Uterus (tissue), 4 donors: ENCODE measurements around the gene HEXA. TPM values are rescaled to one million over a fixed set of nuclear protein-coding genes. Genes with fewer than 3 reads are reported as not detected.

Source experiments
- DNase-seq, 2 donors: peaks; one replicate each; pipeline ENCODE4 v3.0.0-alpha.2; 2019 to 2020
- H3K27ac ChIP-seq, 2 donors: fragments of 200-600 bp; sonication (generic); 1 replicate in 1 of 2; 2 replicates in 1 of 2; pipeline ENCODE4 v1.5.1; 2016 to 2018
- H3K27me3 ChIP-seq, 2 donors: fragments of 200-600 bp; sonication (generic); one replicate each; pipeline ENCODE4 v1.5.1; 2018 to 2019; ENCODE audit warnings: control low read depth in 1 of 2
- H3K36me3 ChIP-seq, 2 donors: fragments of 200-600 bp; sonication (generic); one replicate each; pipeline ENCODE4 v1.5.1; 2019; ENCODE audit warnings: control low read depth in 1 of 2
- H3K4me1 ChIP-seq, 2 donors: fragments of 200-600 bp; sonication (generic); one replicate each; pipeline ENCODE4 v1.5.1; 2018 to 2019; ENCODE audit warnings: control low read depth in 1 of 2
- H3K4me3 ChIP-seq, 2 donors: fragments of 200-600 bp; sonication (generic); 1 replicate in 1 of 2; 2 replicates in 1 of 2; pipeline ENCODE4 v1.5.1; 2018 to 2019; ENCODE audit warnings: mild to moderate bottlenecking in 1 of 2
- H3K9me3 ChIP-seq, 2 donors: fragments of 200-600 bp; sonication (generic); one replicate each; pipeline ENCODE4 v1.5.1; 2019; ENCODE audit warnings: control low read depth in 1 of 2
- POLR2A ChIP-seq, 2 donors: fragments of 450-650 bp; IDR thresholded peaks; one replicate each; pipeline ENCODE4 v1.6.1; 2016; ENCODE audit warnings: antibody characterized with exemption in 2 of 2, mild to moderate bottlenecking in 1 of 2, moderate library complexity in 1 of 2
- intact Hi-C: fragments of 100-400 bp; cut with DNase I; formaldehyde crosslinking; loops from one replicate; pipeline ENCODE4 v1.15.1; 2023; ENCODE audit warnings: low total_unique reads
- total RNA-seq, 4 donors: library from RNA; depleted of rRNA in 3 of 4; stranded (reverse); fragments of >200 nt in 3 of 4; gene quantifications; one replicate each; pipeline versions ENCODE4 v1.1.0 to v1.2.4, GENCODE V29; 2014 to 2023
- TF ChIP-seq, protein P1 (sequence below), 4 experiments: fragments of 200-600 bp in 2 of 4; fragments of 450-650 bp in 2 of 4; sonication (generic) in 2 of 4; IDR thresholded peaks; one replicate each; pipeline ENCODE4 v1.5.1; 2016 to 2019; ENCODE audit warnings: antibody characterized with exemption in 4 of 4, mild to moderate bottlenecking in 2 of 4, moderate library complexity in 1 of 4
- donor health status: DM: yes; HTN: yes; CAD: no.

Gene HEXA
- total RNA-seq, 4 donors from 2014 or later, result 14.9 to 86.0 (median 52.9) TPM

DNA sequence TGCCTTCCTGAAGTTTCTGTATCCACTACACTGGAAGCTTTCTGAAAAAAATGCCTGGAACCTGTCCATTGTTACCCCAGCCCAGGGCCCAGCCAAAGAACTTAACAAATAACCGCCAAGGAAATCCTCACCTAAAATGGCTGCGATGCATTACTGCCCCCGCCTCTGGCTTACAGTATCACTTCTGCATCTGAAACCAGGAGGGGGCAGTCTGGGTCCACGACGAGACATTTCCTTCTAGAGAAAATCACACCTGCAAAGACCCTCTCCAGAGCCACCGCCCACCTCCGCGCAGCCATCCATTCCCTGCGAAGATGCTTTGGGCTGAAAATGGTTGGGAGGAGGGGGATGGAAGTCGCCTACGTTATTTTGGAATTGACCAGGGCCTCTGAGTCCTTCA, 33.4 kb downstream of the HEXA start:
- Histone ChIP-seq H3K36me3 (no peaks in the 10 kb centered on the region), H3K27me3 (no peaks in the 10 kb centered on the region), H3K27ac (no peak overlapping the region), H3K4me1 (no peaks in the 10 kb centered on the region), H3K9me3 (no peaks in the 10 kb centered on the region), H3K4me3 (no peak overlapping the region)
- intact Hi-C loops, result no loop called here
- TF ChIP-seq, protein P1, sequence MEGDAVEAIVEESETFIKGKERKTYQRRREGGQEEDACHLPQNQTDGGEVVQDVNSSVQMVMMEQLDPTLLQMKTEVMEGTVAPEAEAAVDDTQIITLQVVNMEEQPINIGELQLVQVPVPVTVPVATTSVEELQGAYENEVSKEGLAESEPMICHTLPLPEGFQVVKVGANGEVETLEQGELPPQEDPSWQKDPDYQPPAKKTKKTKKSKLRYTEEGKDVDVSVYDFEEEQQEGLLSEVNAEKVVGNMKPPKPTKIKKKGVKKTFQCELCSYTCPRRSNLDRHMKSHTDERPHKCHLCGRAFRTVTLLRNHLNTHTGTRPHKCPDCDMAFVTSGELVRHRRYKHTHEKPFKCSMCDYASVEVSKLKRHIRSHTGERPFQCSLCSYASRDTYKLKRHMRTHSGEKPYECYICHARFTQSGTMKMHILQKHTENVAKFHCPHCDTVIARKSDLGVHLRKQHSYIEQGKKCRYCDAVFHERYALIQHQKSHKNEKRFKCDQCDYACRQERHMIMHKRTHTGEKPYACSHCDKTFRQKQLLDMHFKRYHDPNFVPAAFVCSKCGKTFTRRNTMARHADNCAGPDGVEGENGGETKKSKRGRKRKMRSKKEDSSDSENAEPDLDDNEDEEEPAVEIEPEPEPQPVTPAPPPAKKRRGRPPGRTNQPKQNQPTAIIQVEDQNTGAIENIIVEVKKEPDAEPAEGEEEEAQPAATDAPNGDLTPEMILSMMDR (IDR thresholded peaks at IDR 0.05), result peak in 1 of 4 experiments; percentile 8
- TF ChIP-seq POLR2A (IDR thresholded peaks at IDR 0.05), result no peak
- no peak for DNase-seq

DNA sequence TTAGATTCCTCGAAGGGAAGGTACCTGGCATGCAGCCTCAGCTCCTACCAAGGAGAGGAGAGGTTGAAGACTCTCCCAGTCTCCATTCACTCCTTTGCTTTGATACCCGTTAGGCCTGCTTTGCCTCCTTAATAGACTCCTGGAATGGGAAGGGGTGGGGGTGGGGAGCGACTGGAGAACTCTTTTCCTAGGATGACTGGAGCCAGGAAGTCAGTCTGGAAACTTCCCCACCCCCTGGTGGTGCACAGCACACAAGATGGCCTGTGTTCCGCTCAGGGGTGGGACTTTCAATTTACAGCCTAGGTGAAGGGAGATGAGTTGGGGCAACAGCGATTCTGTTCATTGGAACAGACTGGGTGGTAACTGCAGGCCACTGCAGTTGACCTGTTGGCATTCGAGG, 34.5 kb downstream of the HEXA start:
- Histone ChIP-seq H3K27ac (no peak overlapping the region), H3K9me3 (no peaks in the 10 kb centered on the region), H3K4me3 (no peak overlapping the region), H3K27me3 (no peaks in the 10 kb centered on the region), H3K36me3 (no peaks in the 10 kb centered on the region), H3K4me1 (no peaks in the 10 kb centered on the region)
- DNase-seq, result no peak
- intact Hi-C loops, result no loop called here
- TF ChIP-seq, protein P1 (IDR thresholded peaks at IDR 0.05), result no peak

DNA sequence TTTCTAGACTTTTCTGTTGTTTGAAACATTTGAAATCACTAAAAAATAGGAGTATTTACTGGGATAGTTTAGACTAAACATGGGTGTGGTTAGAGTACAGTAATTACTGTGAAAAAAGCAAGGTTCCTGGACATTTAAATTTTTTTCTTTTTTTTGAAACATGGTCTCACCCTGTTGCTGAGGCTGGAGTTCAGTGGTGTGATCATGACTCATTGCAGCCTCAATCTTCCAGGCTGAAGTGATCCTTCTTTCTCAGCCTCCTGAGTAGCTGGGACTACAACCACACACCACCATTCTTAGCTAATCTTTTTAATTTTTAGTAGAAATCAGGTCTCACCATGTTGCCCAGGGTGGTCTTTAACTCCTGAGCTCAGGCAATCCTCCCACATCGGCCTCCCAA, 35.4 kb downstream of the HEXA start:
- no peak for DNase-seq
- Histone ChIP-seq H3K36me3 (no peaks in the 10 kb centered on the region), H3K4me1 (no peaks in the 10 kb centered on the region), H3K4me3 (no peak overlapping the region), H3K9me3 (no peaks in the 10 kb centered on the region), H3K27ac (peak overlapping the region; percentile 6 to 59), H3K27me3 (no peaks in the 10 kb centered on the region)
- intact Hi-C loops, result no loop called here
- TF ChIP-seq, protein P1 (IDR thresholded peaks at IDR 0.05), result no peak
- no peak for TF ChIP-seq POLR2A (IDR thresholded peaks at IDR 0.05)

DNA sequence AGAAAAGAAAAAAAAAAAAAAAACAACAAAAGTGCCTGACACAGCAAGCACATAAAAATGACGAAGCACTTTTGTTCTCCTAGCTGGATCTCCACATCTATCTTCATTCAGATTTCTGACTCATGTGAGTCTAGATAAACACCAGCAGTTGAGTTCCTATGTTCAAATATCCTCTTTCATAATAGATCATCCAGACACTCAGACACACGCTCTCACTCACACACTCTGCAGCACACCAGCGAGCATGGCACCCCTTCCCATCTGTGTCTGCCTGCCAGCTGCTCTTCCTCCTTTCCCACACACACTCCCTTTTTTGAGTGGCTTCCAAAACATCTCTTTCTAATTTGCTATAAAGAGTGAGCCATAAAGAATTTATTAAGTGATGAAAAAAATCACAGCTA, 36.0 kb downstream of the HEXA start:
- Histone ChIP-seq H3K36me3 (no peaks in the 10 kb centered on the region), H3K9me3 (no peaks in the 10 kb centered on the region), H3K27ac (peak overlapping the region; percentile 46 to 59), H3K27me3 (no peaks in the 10 kb centered on the region), H3K4me1 (no peaks in the 10 kb centered on the region), H3K4me3 (no peak overlapping the region)
- no peak for TF ChIP-seq POLR2A (IDR thresholded peaks at IDR 0.05)
- TF ChIP-seq, protein P1 (IDR thresholded peaks at IDR 0.05), result no peak
- intact Hi-C loops, result no loop called here
- DNase-seq, result peak in 1 of 2 donors; percentile 32

- Histone ChIP-seq H3K4me1 (no peaks in the 10 kb centered on the region), H3K36me3 (no peaks in the 10 kb centered on the region), H3K9me3 (no peaks in the 10 kb centered on the region), H3K4me3 (no peak overlapping the region), H3K27me3 (no peaks in the 10 kb centered on the region), H3K27ac (peak overlapping the region; percentile 46 to 59)
- intact Hi-C loops, result no loop called here
- TF ChIP-seq, protein P1 (IDR thresholded peaks at IDR 0.05), result no peak
- no peak for TF ChIP-seq POLR2A (IDR thresholded peaks at IDR 0.05)
- DNase-seq, result peak in 1 of 2 donors; percentile 34
Measured at GRCh38 chr15:72338617-72339321, 37.0 kb downstream of the HEXA start.
